ENCODE data around the gene THSD4. TPM values are rescaled to one million over a fixed set of nuclear protein-coding genes. Genes with fewer than 3 reads are reported as not detected.

Gene THSD4
- total RNA-seq, 1 experiment from 2014 or later: 0.29 TPM

- no peaks in the 10 kb centered on the region for H3K36me3 Mint-ChIP-seq (ENCODE audit: insufficient read depth, unreplicated experiment)
- H3K9me3 ChIP-seq: no peaks in the 10 kb centered on the region
- H3K4me1 ChIP-seq: peaks cover 21% of the 10 kb centered on the region
- H3K36me3 ChIP-seq (ENCODE audit: control insufficient read depth, insufficient read depth, low read length): no peaks in the 10 kb centered on the region
- POLR2A ChIA-PET: no interaction called here
- intact Hi-C loops (cut with micrococcal nuclease; ENCODE audit: unreplicated experiment): no loop called here
- no peaks in the 10 kb centered on the region for H3K27me3 Mint-ChIP-seq (ENCODE audit: insufficient read depth, unreplicated experiment)
- no peaks in the 10 kb centered on the region for H3K9me3 Mint-ChIP-seq (ENCODE audit: unreplicated experiment)
- no peak for DNase-seq
- H3K27me3 ChIP-seq (replicated peaks; ENCODE audit: control insufficient read depth, insufficient read depth, low read length): no peaks in the 10 kb centered on the region
- TF ChIP-seq, protein P1, sequence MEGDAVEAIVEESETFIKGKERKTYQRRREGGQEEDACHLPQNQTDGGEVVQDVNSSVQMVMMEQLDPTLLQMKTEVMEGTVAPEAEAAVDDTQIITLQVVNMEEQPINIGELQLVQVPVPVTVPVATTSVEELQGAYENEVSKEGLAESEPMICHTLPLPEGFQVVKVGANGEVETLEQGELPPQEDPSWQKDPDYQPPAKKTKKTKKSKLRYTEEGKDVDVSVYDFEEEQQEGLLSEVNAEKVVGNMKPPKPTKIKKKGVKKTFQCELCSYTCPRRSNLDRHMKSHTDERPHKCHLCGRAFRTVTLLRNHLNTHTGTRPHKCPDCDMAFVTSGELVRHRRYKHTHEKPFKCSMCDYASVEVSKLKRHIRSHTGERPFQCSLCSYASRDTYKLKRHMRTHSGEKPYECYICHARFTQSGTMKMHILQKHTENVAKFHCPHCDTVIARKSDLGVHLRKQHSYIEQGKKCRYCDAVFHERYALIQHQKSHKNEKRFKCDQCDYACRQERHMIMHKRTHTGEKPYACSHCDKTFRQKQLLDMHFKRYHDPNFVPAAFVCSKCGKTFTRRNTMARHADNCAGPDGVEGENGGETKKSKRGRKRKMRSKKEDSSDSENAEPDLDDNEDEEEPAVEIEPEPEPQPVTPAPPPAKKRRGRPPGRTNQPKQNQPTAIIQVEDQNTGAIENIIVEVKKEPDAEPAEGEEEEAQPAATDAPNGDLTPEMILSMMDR (IDR thresholded peaks at IDR 0.05; ENCODE audit: insufficient read depth in 1 of 2, low read depth in 1 of 2, low read length in 1 of 2, severe bottlenecking in 1 of 2, unreplicated experiment in 1 of 2): no peak
- peaks cover 20% of the 10 kb centered on the region for H3K4me1 Mint-ChIP-seq (ENCODE audit: low read depth, unreplicated experiment)
- BruUV-seq (replicated peaks): no TSS peak
- no peak overlapping the region for H3K4me3 ChIP-seq (ENCODE audit: low read depth, low read length)
- H3K4me3 Mint-ChIP-seq (ENCODE audit: unreplicated experiment): no peak overlapping the region
- CTCF ChIA-PET: no interaction called here
- no peak overlapping the region for H3K27ac Mint-ChIP-seq (ENCODE audit: unreplicated experiment)
These were observed 164.5 kb downstream of the THSD4 start for GRCh38 chr15:71279757-71280141.

DNA sequence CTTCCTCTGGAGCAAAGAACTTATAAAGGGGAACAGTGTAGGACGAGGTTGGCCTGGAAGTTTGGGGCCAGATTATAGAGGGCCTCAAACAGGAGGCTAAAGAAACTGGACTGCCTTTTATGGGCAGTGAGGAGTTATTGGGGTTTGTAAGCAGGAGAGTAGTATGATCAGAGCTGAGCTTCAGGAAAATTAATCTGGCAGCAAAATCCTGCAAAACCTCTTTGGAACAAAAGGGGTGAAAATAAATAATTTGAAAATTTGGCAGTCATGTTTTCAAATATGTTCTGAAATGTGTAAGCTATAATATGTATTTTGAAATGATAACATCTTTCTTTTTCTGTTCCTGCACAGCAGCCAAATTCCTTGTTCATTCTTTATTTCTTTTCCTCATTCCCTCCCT lies 164.9 kb downstream of the THSD4 start:
- no peak overlapping the region for H3K27ac Mint-ChIP-seq (ENCODE audit: unreplicated experiment)
- no peaks in the 10 kb centered on the region for H3K27me3 ChIP-seq (replicated peaks; ENCODE audit: control insufficient read depth, insufficient read depth, low read length)
- ChIA-PET POLR2A (no interaction called here), CTCF (no interaction called here)
- TF ChIP-seq, protein P1 (IDR thresholded peaks at IDR 0.05; ENCODE audit: insufficient read depth in 1 of 2, low read depth in 1 of 2, low read length in 1 of 2, severe bottlenecking in 1 of 2, unreplicated experiment in 1 of 2): no peak
- no TSS peak for BruUV-seq (replicated peaks)
- peaks cover 20% of the 10 kb centered on the region for H3K4me1 ChIP-seq
- H3K9me3 ChIP-seq: no peaks in the 10 kb centered on the region
- no peaks in the 10 kb centered on the region for H3K36me3 ChIP-seq (ENCODE audit: control insufficient read depth, insufficient read depth, low read length)
- H3K36me3 Mint-ChIP-seq (ENCODE audit: insufficient read depth, unreplicated experiment): no peaks in the 10 kb centered on the region
- no peaks in the 10 kb centered on the region for H3K9me3 Mint-ChIP-seq (ENCODE audit: unreplicated experiment)
- no peak overlapping the region for H3K4me3 Mint-ChIP-seq (ENCODE audit: unreplicated experiment)
- peaks cover 20% of the 10 kb centered on the region for H3K4me1 Mint-ChIP-seq (ENCODE audit: low read depth, unreplicated experiment)
- no peak overlapping the region for H3K4me3 ChIP-seq (ENCODE audit: low read depth, low read length)
- DNase-seq: no peak
- intact Hi-C loops (cut with micrococcal nuclease; ENCODE audit: unreplicated experiment): no loop called here
- no peaks in the 10 kb centered on the region for H3K27me3 Mint-ChIP-seq (ENCODE audit: insufficient read depth, unreplicated experiment)

- H3K9me3 Mint-ChIP-seq (ENCODE audit: unreplicated experiment): no peaks in the 10 kb centered on the region
- no peak overlapping the region for H3K4me3 Mint-ChIP-seq (ENCODE audit: unreplicated experiment)
- intact Hi-C loops (cut with micrococcal nuclease; ENCODE audit: unreplicated experiment): no loop called here
- peaks cover 12% of the 10 kb centered on the region for H3K4me1 Mint-ChIP-seq (ENCODE audit: low read depth, unreplicated experiment)
- no TSS peak for BruUV-seq (replicated peaks)
- TF ChIP-seq, protein P1 (IDR thresholded peaks at IDR 0.05; ENCODE audit: insufficient read depth in 1 of 2, low read depth in 1 of 2, low read length in 1 of 2, severe bottlenecking in 1 of 2, unreplicated experiment in 1 of 2): no peak
- Histone ChIP-seq H3K4me1 (peaks cover 10% of the 10 kb centered on the region), H3K27me3 (replicated peaks; ENCODE audit: control insufficient read depth, insufficient read depth, low read length) (no peaks in the 10 kb centered on the region), H3K9me3 (no peaks in the 10 kb centered on the region), H3K4me3 (ENCODE audit: low read depth, low read length) (no peak overlapping the region), H3K36me3 (ENCODE audit: control insufficient read depth, insufficient read depth, low read length) (no peaks in the 10 kb centered on the region)
- DNase-seq: no peak
- ChIA-PET POLR2A (no interaction called here), CTCF (no interaction called here)
- no peaks in the 10 kb centered on the region for H3K36me3 Mint-ChIP-seq (ENCODE audit: insufficient read depth, unreplicated experiment)
- peaks cover 1% of the 10 kb centered on the region for H3K27me3 Mint-ChIP-seq (ENCODE audit: insufficient read depth, unreplicated experiment)
- no peak overlapping the region for H3K27ac Mint-ChIP-seq (ENCODE audit: unreplicated experiment)
These were observed 166.0 kb downstream of the THSD4 start for GRCh38 chr15:71281256-71281655.
